Measurements from ENCODE around the gene PALM2AKAP2.
A peak's percentile ranks its signal among the peaks of the same experiment; 100 is the strongest.

Gene PALM2AKAP2

DNA sequence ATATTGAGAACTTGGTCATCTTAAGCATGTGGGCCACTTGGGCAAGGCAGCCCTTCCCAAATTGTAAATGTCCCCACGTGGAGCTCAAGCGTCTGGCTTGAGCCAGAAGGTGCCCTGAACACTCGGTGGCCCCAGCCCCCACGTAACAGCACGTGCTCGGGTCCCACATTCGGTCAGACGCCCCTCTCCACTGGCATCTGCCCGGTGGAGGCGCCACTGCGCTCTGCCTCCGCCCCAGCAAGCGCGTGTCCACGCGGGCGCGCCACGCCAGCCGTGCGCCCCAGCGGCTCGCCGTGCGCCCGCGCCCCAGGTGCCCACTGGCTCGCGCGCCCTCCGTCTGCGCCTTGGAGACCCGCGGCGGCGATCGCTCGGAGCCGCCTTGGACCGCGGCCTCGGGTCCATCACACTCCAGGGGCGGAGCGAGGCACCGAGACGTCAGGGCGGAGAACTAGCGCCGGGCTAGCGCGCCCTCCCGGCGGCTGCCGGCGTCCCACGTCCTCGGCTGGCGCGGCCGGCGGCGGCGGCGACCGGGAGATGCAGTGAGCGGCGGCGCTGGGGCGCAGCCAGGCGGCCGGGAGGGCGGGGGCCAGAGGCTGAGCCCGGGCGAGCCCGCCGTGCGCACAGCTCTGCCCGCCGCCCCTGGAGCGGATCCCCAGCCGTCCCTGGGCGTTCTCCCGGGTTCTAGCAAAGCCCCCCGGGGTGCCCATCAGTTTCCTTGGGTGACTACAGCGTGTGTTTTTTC is at the start of gene PALM2AKAP2:
PALM2AKAP2 (plus strand) TSS at position 488 of the 742 bp plus-strand sequence. CDS start 291 bp downstream, outside the sequence.
- Histone ChIP-seq H3K4me3 (ENCODE audit: low read depth in 1 of 5, low read length in 5 of 5) (peak within 1 kb of the TSS; percentile 65 to 95 (median 83)), H3K9me3 (ENCODE audit: control insufficient read depth in 5 of 5, low read length in 5 of 5) (no peaks in the 10 kb centered on the region), H3K36me3 (ENCODE audit: control insufficient read depth in 5 of 5, insufficient read depth in 5 of 5, low read length in 5 of 5) (no peaks in the 10 kb centered on the region), H3K9ac (ENCODE audit: low read length in 5 of 5) (peak within 1 kb of the TSS; percentile 70 to 94 (median 84)), H3K27me3 (ENCODE audit: control insufficient read depth in 5 of 5, insufficient read depth in 4 of 5, low read length in 5 of 5) (peaks cover 0 to 7% (median 0%) of the 10 kb centered on the region in 5 donors), H3K27ac (ENCODE audit: low read depth, low read length) (peak within 1 kb of the TSS; percentile 97), H3K4me1 (ENCODE audit: control insufficient read depth in 5 of 5, insufficient read depth in 5 of 5, low read length in 5 of 5) (peaks cover 3 to 58% (median 36%) of the 10 kb centered on the region in 5 donors)

GRCh38 chr9:109730228-109730627 is 49.8 kb upstream of the PALM2AKAP2 start:
- no peaks in the 10 kb centered on the region for H3K36me3 ChIP-seq (ENCODE audit: control insufficient read depth in 5 of 5, insufficient read depth in 5 of 5, low read length in 5 of 5)

DNA sequence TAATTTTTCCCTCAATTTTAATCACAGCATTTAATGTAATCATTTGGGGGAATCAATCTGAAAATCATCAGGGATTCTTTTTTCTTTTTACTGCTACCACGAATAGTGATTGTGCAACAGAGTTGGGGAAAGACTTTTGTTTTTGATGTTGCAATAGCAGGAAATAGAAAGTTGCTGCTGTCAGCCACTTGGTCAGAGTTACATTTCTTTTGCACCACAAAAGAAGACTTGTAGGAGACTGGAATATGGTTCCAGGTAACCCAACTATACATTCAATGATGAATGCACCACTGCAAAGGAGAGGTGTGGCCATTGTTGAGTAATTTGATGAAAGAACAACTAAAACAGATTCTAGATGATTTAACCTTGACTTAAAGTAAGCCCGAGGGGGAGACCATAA is 46.3 kb upstream of the PALM2AKAP2 start:
- Histone ChIP-seq H3K9ac (ENCODE audit: low read length in 5 of 5) (no peak overlapping the region), H3K4me1 (ENCODE audit: control insufficient read depth in 5 of 5, insufficient read depth in 5 of 5, low read length in 5 of 5) (peaks cover 3 to 30% (median 12%) of the 10 kb centered on the region in 5 donors), H3K9me3 (ENCODE audit: control insufficient read depth in 5 of 5, low read length in 5 of 5) (no peaks in the 10 kb centered on the region), H3K4me3 (ENCODE audit: low read depth in 1 of 5, low read length in 5 of 5) (no peak overlapping the region), H3K36me3 (ENCODE audit: control insufficient read depth in 5 of 5, insufficient read depth in 5 of 5, low read length in 5 of 5) (no peaks in the 10 kb centered on the region), H3K27me3 (ENCODE audit: control insufficient read depth in 5 of 5, insufficient read depth in 4 of 5, low read length in 5 of 5) (no peaks in the 10 kb centered on the region), H3K27ac (ENCODE audit: low read depth, low read length) (peak overlapping the region; percentile 49)

More at GRCh38 chr9:109730228-109730627, 49.8 kb upstream of the PALM2AKAP2 start:
- H3K4me3 ChIP-seq (ENCODE audit: low read depth in 1 of 5, low read length in 5 of 5), result no peak overlapping the region
- no peaks in the 10 kb centered on the region for H3K9me3 ChIP-seq (ENCODE audit: control insufficient read depth in 5 of 5, low read length in 5 of 5)
- no peak overlapping the region for H3K9ac ChIP-seq (ENCODE audit: low read length in 5 of 5)
- no peak overlapping the region for H3K27ac ChIP-seq (ENCODE audit: low read depth, low read length)
- H3K27me3 ChIP-seq (ENCODE audit: control insufficient read depth in 5 of 5, insufficient read depth in 4 of 5, low read length in 5 of 5), result no peaks in the 10 kb centered on the region
- H3K4me1 ChIP-seq (ENCODE audit: control insufficient read depth in 5 of 5, insufficient read depth in 5 of 5, low read length in 5 of 5), result peaks cover 0 to 22% (median 8%) of the 10 kb centered on the region in 5 donors

DNA sequence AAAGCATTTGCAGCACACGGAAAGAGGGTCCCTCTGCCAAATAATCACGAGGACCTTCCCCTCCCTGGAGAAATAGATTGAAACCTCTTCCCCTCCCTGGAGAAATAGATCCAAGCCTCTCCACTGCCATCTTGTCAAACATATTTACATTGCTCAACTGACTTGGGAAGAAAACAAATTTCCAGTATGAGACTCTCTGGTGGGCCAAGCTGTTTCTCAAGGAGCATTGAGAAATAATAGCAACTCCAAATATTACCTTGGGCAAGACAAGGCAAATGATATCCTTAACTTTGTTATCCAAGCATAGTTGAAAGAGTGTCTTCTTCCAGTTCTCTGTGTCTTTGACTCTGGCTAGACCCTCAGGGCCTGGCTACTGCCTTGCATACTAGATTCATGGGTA is 45.2 kb upstream of the PALM2AKAP2 start:
- Histone ChIP-seq H3K9me3 (ENCODE audit: control insufficient read depth in 5 of 5, low read length in 5 of 5) (no peaks in the 10 kb centered on the region), H3K27me3 (ENCODE audit: control insufficient read depth in 5 of 5, insufficient read depth in 4 of 5, low read length in 5 of 5) (no peaks in the 10 kb centered on the region), H3K9ac (ENCODE audit: low read length in 5 of 5) (no peak overlapping the region), H3K27ac (ENCODE audit: low read depth, low read length) (peak overlapping the region; percentile 49), H3K36me3 (ENCODE audit: control insufficient read depth in 5 of 5, insufficient read depth in 5 of 5, low read length in 5 of 5) (no peaks in the 10 kb centered on the region), H3K4me3 (ENCODE audit: low read depth in 1 of 5, low read length in 5 of 5) (no peak overlapping the region), H3K4me1 (ENCODE audit: control insufficient read depth in 5 of 5, insufficient read depth in 5 of 5, low read length in 5 of 5) (peaks cover 3 to 30% (median 12%) of the 10 kb centered on the region in 5 donors)

DNA sequence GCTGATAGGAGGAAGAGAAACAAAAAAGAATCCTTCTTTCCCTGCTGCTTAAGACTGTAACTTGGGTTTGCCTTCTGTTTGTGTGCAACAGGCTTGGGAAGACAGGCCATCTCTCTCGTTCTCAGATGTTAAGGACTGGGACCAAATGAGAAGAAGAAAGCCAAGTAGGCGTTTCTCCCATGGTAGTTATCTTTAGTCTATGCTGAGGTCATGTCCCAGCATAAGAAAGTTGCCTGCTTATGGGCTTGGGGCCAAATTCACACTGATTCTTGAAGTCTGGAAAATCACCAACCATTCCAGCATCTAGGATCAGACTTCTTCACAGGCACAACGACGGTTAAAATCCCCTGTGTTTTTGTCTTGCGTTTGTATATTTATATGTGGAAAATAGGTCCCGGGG is 44.2 kb upstream of the PALM2AKAP2 start:
- Histone ChIP-seq H3K36me3 (ENCODE audit: control insufficient read depth in 5 of 5, insufficient read depth in 5 of 5, low read length in 5 of 5) (no peaks in the 10 kb centered on the region), H3K27me3 (ENCODE audit: control insufficient read depth in 5 of 5, insufficient read depth in 4 of 5, low read length in 5 of 5) (no peaks in the 10 kb centered on the region), H3K27ac (ENCODE audit: low read depth, low read length) (peak overlapping the region; percentile 49), H3K9me3 (ENCODE audit: control insufficient read depth in 5 of 5, low read length in 5 of 5) (no peaks in the 10 kb centered on the region), H3K4me1 (ENCODE audit: control insufficient read depth in 5 of 5, insufficient read depth in 5 of 5, low read length in 5 of 5) (peaks cover 3 to 30% (median 12%) of the 10 kb centered on the region in 5 donors), H3K9ac (ENCODE audit: low read length in 5 of 5) (no peak overlapping the region), H3K4me3 (ENCODE audit: low read depth in 1 of 5, low read length in 5 of 5) (no peak overlapping the region)

GRCh38 chr9:109737295-109737694 is 42.7 kb upstream of the PALM2AKAP2 start:
- Histone ChIP-seq H3K27ac (ENCODE audit: low read depth, low read length) (no peak overlapping the region), H3K9me3 (ENCODE audit: control insufficient read depth in 5 of 5, low read length in 5 of 5) (no peaks in the 10 kb centered on the region), H3K36me3 (ENCODE audit: control insufficient read depth in 5 of 5, insufficient read depth in 5 of 5, low read length in 5 of 5) (no peaks in the 10 kb centered on the region), H3K4me1 (ENCODE audit: control insufficient read depth in 5 of 5, insufficient read depth in 5 of 5, low read length in 5 of 5) (peaks cover 3 to 32% (median 14%) of the 10 kb centered on the region in 5 donors), H3K4me3 (ENCODE audit: low read depth in 1 of 5, low read length in 5 of 5) (no peak overlapping the region), H3K27me3 (ENCODE audit: control insufficient read depth in 5 of 5, insufficient read depth in 4 of 5, low read length in 5 of 5) (no peaks in the 10 kb centered on the region), H3K9ac (ENCODE audit: low read length in 5 of 5) (no peak overlapping the region)

DNA sequence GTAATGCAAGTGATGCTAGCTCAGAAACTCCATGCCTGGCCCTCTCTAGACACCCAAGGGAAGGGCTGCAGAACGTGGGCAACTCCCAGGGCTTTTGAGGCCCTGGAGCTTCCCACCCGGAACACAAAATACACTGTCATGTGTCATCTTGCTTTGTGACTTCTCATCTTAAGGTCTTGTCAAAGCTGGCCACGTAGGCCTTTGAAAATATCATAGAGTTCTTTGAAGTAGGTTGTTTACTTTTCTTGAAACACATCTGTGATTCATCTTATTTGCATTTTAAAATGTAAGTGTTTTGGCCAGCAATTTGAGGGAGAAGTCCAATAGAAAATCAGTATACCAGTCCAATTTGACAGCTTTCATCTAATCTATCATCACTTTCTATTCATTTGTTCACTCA is 40.2 kb upstream of the PALM2AKAP2 start:
- H3K4me3 ChIP-seq (ENCODE audit: low read depth in 1 of 5, low read length in 5 of 5), result no peak overlapping the region
- H3K4me1 ChIP-seq (ENCODE audit: control insufficient read depth in 5 of 5, insufficient read depth in 5 of 5, low read length in 5 of 5), result peaks cover 3 to 43% (median 23%) of the 10 kb centered on the region in 5 donors

GRCh38 chr9:109742776-109743348 is 37.1 kb upstream of the PALM2AKAP2 start:
- Histone ChIP-seq H3K27ac (ENCODE audit: low read depth, low read length) (peak overlapping the region; percentile 58), H3K9ac (ENCODE audit: low read length in 5 of 5) (peak overlapping the region in 2 of 5 donors; percentile 30 to 47), H3K27me3 (ENCODE audit: control insufficient read depth in 5 of 5, insufficient read depth in 4 of 5, low read length in 5 of 5) (no peaks in the 10 kb centered on the region), H3K9me3 (ENCODE audit: control insufficient read depth in 5 of 5, low read length in 5 of 5) (no peaks in the 10 kb centered on the region), H3K36me3 (ENCODE audit: control insufficient read depth in 5 of 5, insufficient read depth in 5 of 5, low read length in 5 of 5) (no peaks in the 10 kb centered on the region), H3K4me1 (ENCODE audit: control insufficient read depth in 5 of 5, insufficient read depth in 5 of 5, low read length in 5 of 5) (peaks cover 0 to 48% (median 29%) of the 10 kb centered on the region in 5 donors), H3K4me3 (ENCODE audit: low read depth in 1 of 5, low read length in 5 of 5) (no peak overlapping the region)

More for the DNA sequence above, 40.2 kb upstream of the PALM2AKAP2 start:
- no peaks in the 10 kb centered on the region for H3K9me3 ChIP-seq (ENCODE audit: control insufficient read depth in 5 of 5, low read length in 5 of 5)
- H3K27ac ChIP-seq (ENCODE audit: low read depth, low read length), result no peak overlapping the region
- H3K27me3 ChIP-seq (ENCODE audit: control insufficient read depth in 5 of 5, insufficient read depth in 4 of 5, low read length in 5 of 5), result no peaks in the 10 kb centered on the region
- no peak overlapping the region for H3K9ac ChIP-seq (ENCODE audit: low read length in 5 of 5)
- H3K36me3 ChIP-seq (ENCODE audit: control insufficient read depth in 5 of 5, insufficient read depth in 5 of 5, low read length in 5 of 5), result no peaks in the 10 kb centered on the region

DNA sequence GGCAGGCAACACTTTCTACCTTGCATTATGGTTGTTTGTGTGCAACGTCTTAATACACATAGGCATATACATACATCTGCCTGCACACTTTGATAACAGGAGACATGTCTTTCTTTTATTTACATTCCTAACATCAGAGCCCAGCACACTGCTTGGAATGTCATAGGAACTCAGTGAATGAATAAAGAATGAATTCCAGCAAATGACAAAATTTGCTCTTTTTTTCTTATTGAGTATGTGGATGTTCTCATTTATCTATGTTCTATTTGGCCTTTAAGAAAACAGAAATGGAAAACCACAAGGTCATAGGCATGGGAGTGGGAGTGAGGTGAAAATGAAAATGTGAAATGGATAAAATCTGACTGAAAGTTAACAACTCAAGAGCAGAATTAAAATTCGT is 36.3 kb upstream of the PALM2AKAP2 start:
- H3K9me3 ChIP-seq (ENCODE audit: control insufficient read depth in 5 of 5, low read length in 5 of 5), result no peaks in the 10 kb centered on the region
- H3K36me3 ChIP-seq (ENCODE audit: control insufficient read depth in 5 of 5, insufficient read depth in 5 of 5, low read length in 5 of 5), result no peaks in the 10 kb centered on the region
- no peak overlapping the region for H3K27ac ChIP-seq (ENCODE audit: low read depth, low read length)
- H3K9ac ChIP-seq (ENCODE audit: low read length in 5 of 5), result no peak overlapping the region
- peaks cover 0 to 48% (median 29%) of the 10 kb centered on the region in 5 donors for H3K4me1 ChIP-seq (ENCODE audit: control insufficient read depth in 5 of 5, insufficient read depth in 5 of 5, low read length in 5 of 5)
- no peak overlapping the region for H3K4me3 ChIP-seq (ENCODE audit: low read depth in 1 of 5, low read length in 5 of 5)
- no peaks in the 10 kb centered on the region for H3K27me3 ChIP-seq (ENCODE audit: control insufficient read depth in 5 of 5, insufficient read depth in 4 of 5, low read length in 5 of 5)

All from subcutaneous abdominal adipose tissue (tissue), 5 donors.